AG10803 (cell line): ENCODE measurements around the gene AXL.
A peak's percentile ranks its signal among the peaks of the same experiment; 100 is the strongest.
"Not testable (repeated sequence)": the region's sequence is repeated elsewhere in the genome, so short reads cannot be mapped to it uniquely, and the experiment has no call there.

Source experiments
- DNase-seq: peaks from one replicate; pipeline ENCODE4 v3.0.0; 2010; ENCODE audit warnings: low read depth
- H3K4me3 ChIP-seq: 2 replicates; pipeline ENCODE4 v1.5.1; 2011; ENCODE audit warnings: mild to moderate bottlenecking, low read length, control low read depth
- CTCF ChIP-seq: conservative IDR thresholded peaks from 2 replicates; pipeline ENCODE4 v1.5.1; 2011; ENCODE audit warnings: mild to moderate bottlenecking, low read length, control low read depth, inconsistent platforms

Gene AXL

DNA sequence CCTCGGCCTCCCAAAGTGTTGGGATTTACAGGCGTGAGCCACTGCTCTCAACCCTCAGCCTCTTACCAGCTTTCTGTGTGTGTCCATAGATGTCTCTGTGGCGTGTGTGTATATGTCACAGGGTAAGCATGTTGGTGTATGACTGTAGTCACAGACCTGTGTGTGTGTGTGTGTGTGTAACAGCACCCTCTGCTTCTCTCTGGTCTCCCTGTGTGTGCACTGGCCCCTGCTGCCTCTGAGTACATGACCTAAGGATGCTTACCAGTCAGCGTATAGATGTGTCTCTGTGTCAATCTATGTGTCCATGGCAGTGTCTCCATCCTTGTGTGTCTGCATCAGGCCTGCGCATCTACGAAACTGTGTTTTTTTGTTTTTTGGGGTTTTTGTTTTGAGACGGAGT is 5.6 kb downstream of the AXL start:
- H3K4me3 ChIP-seq = no peak overlapping the region; the same call in none of the 2 replicates
- TF ChIP-seq CTCF = no peak
- no peak for DNase-seq

DNA sequence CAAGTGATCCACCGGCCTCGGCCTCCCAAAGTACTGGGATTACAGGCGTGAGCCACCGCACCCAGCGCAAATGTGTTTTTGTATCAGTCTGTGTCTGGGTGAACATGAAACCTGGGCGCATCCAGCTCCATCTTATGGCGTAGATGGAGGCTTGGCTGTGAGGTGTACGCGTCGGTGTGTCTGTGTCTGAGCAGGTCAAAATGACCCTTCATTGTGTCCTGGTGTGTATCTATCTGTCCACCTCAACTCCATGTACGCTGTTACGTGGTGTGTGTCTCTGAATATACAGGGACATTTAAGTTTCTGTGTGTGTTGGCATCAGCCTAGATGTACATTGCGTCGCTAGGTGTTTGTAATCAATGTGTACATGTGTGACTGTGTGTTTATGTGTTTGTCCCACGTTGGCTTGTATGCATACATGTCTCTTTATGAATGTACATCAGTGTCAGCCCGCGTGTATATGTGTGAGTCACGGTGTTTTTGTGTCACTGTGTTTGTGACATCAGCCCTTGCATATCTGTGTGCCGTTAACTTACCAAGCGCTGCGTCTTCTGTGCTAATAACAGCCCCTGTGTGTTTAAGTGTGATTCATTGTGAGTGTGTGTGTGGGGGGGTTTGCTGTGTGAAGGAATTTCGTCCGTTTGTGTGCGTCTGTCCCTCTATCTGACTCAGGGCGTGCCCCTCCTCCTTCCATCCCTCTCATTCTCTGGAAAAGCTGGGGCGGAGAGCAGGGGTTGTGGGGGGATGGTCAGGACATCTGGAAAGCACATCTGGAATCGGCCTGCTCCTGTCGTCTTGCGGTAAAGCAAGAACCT is 6.4 kb downstream of the AXL start:
- no peak for TF ChIP-seq CTCF
- peak overlapping the region; percentile 56 for H3K4me3 ChIP-seq
- DNase-seq = peak; percentile 100

GRCh38 chr19:41226053-41226873 is 7.2 kb downstream of the AXL start:
- DNase-seq = peak; percentile 93
- H3K4me3 ChIP-seq = peak overlapping the region; percentile 56
- no peak for TF ChIP-seq CTCF

DNA sequence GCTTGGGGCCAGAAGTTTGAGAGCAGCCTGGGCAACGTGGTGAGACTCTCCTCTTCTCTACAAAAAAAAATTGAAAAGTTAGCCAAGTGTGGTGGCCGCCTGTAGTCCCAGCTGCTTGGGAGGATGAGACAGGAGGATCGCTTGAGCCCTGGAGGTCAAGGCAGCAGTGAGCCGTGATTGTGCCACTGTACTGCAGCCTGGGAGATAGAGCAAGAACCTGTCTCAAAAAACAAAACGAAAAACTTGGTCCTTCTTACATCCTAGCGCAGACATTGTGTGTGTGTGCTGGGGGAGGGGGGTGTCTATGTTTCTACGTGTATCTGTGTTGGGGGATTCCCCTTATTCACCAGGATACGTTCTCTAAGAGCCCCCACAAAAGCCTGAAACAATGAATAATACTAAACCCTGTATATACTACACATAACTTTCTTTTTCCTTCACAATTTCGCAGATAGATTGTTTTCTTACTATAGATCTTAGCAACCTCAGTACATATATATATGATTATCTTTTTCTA is 7.9 kb downstream of the AXL start:
- DNase-seq = no peak
- H3K4me3 ChIP-seq = peak overlapping the region; percentile 51
- no peak for TF ChIP-seq CTCF

- no peak overlapping the region for H3K4me3 ChIP-seq
- no peak for DNase-seq
- TF ChIP-seq CTCF = no peak
Observed at GRCh38 chr19:41228486-41228885, 9.5 kb downstream of the AXL start.

DNA sequence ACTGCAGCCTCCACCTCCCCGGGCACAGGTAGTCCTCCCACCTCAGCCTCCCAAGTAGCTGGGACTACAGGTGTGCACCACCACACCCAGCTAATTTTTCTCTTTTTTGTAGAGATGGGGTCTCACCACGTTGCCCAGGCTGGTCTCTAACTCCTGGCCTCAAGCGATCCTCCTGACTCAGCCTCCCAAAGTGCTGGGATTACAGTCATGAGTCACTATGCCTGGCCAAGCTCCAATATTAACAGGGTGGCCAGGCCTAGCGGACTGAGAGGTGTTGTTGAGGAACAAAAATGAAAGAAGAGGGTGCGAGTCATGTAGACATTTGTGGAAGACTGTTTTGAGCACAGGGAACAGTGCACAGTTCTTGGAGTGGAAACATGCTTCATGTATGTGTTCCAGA is 10.3 kb downstream of the AXL start:
- peak; percentile 33 for DNase-seq
- H3K4me3 ChIP-seq = not testable (repeated sequence)

GRCh38 chr19:41230067-41230857 is 11.2 kb downstream of the AXL start:
- no peak for DNase-seq
- TF ChIP-seq CTCF = no peak
- no peak overlapping the region for H3K4me3 ChIP-seq
